ENCODE results near the gene TMEM185B.

DNA sequence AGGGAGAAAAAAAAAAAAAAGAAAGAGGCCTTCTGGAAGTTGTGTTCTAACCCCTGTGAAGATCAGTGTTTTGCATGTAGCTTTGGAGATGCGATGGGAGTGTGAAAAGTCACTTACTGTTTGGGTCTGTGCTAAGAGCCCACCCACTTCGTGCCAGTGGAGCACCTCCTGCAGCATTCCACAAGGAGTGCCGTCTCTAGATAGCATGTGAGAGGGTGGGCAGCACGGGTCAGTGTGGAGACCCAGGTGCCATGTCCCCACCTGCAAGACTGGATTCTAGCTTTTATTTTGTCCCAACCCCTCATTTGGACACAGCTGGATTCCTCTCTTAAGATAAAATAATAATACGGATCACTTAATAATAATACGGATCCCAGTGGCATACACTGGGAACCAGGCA lies 12.5 kb upstream of the TMEM185B start:
- TF ChIP-seq, protein P1, sequence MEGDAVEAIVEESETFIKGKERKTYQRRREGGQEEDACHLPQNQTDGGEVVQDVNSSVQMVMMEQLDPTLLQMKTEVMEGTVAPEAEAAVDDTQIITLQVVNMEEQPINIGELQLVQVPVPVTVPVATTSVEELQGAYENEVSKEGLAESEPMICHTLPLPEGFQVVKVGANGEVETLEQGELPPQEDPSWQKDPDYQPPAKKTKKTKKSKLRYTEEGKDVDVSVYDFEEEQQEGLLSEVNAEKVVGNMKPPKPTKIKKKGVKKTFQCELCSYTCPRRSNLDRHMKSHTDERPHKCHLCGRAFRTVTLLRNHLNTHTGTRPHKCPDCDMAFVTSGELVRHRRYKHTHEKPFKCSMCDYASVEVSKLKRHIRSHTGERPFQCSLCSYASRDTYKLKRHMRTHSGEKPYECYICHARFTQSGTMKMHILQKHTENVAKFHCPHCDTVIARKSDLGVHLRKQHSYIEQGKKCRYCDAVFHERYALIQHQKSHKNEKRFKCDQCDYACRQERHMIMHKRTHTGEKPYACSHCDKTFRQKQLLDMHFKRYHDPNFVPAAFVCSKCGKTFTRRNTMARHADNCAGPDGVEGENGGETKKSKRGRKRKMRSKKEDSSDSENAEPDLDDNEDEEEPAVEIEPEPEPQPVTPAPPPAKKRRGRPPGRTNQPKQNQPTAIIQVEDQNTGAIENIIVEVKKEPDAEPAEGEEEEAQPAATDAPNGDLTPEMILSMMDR (IDR thresholded peaks at IDR 0.05; ENCODE audit: low read length): no peak
- TF ChIP-seq EZH2 (optimal IDR thresholded peaks at IDR 0.05; ENCODE audit: low read depth, low read length): no peak
- no peak for TF ChIP-seq EZH2phosphoT487 (IDR thresholded peaks at IDR 0.05; ENCODE audit: low read length)
